ENCODE measurements around the gene MOB3C. TPM values are rescaled to one million over a fixed set of nuclear protein-coding genes. Genes with fewer than 3 reads are reported as not detected.

Gene MOB3C
- polyA plus RNA-seq, 1 experiment = 11.6 TPM

DNA sequence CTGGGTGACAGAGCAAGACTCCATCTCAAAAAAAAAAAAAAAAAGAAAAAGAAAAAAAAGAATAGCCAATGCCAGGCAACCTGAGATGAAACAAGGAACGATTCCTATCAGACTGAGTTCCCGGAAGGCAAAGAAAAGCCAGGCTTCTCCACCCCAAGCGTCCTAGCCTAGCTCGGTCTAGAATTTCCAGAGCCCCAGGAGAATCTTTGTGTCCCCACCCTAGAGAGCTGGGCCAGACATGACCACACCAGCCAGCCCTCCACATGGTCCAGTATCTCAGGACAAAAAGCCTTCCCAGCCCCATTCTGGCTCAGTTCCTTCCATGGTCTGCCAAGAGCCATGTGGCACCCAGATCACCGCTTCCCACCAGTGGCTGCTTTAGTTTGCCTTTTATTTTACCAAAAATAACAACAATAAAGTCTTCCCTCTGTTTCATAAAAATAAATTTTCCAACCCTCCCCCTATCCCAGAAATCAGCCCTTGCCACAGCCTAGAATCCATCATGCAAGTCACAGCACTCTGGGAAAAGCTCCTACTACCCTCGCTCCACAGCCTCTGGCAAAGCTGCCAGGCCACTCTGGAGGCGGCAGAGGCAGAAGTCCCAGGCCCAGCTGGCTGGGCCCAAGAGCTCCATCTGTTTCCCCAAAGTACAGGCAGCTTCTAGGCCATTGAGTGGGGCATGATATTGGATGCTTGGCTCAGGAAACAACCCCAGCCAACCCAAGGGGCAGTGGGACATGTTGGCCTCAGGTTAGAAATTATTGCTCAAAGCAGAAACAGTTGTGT lies 9.1 kb downstream of the MOB3C start:
- Histone ChIP-seq H3K36me3 (ENCODE audit: control insufficient read depth, insufficient read depth, low read length) (peaks cover 4% of the 10 kb centered on the region), H3K27me3 (ENCODE audit: control insufficient read depth, insufficient read depth, low read length) (no peaks in the 10 kb centered on the region), H3K4me3 (ENCODE audit: low read depth, low read length) (no peak overlapping the region)
- ChIA-PET CTCF (no interaction called here), POLR2A (no interaction called here)
- no peak for DNase-seq (ENCODE audit: low read depth)
- TF ChIP-seq, protein P1, sequence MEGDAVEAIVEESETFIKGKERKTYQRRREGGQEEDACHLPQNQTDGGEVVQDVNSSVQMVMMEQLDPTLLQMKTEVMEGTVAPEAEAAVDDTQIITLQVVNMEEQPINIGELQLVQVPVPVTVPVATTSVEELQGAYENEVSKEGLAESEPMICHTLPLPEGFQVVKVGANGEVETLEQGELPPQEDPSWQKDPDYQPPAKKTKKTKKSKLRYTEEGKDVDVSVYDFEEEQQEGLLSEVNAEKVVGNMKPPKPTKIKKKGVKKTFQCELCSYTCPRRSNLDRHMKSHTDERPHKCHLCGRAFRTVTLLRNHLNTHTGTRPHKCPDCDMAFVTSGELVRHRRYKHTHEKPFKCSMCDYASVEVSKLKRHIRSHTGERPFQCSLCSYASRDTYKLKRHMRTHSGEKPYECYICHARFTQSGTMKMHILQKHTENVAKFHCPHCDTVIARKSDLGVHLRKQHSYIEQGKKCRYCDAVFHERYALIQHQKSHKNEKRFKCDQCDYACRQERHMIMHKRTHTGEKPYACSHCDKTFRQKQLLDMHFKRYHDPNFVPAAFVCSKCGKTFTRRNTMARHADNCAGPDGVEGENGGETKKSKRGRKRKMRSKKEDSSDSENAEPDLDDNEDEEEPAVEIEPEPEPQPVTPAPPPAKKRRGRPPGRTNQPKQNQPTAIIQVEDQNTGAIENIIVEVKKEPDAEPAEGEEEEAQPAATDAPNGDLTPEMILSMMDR (IDR thresholded peaks at IDR 0.05; ENCODE audit: insufficient read depth, low read depth, low read length) = no peak

DNA sequence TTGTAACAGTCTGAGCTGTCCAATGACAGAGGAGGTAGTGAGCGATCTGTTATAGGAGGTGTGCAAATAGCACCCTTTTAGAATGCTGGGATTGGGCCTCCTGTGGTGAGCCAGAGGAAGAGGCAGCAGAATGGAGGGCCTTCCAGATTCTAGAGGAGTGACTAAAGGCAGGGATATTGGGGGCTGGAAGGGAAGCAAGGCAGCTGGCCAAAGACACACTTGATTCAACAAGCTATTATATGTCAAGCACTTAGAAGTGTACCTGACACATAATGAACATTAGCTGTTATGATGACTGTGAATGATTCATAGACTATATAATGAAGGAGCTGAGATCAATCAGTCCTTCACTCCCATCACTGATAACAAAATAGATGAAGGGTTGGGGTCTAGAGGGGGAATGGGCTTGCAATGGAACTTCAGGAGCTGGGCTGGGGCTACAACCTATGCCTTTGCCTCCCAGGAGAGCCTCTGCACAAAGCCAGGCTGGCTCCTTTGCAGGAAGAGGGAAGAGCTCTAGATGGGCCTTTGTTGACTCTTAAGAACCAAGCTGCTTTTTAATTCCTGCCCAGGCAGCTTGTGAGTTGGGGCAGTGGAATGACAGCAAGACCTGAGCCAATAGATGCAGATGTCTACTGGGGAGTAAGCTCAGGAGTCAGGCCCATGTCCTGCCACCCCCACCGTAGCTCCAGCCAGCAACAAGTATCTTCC lies 10.2 kb downstream of the MOB3C start:
- CTCF ChIA-PET = interaction anchor here (1.1 to 1.4 kb wide), 2 partner anchors 8 to 16 kb away, joined by 3 to 4 read pairs; no protein-coding TSS in a partner anchor
- no peak overlapping the region for H3K4me3 ChIP-seq (ENCODE audit: low read depth, low read length)
- H3K36me3 ChIP-seq (ENCODE audit: control insufficient read depth, insufficient read depth, low read length) = peaks cover 4% of the 10 kb centered on the region
- no peak for DNase-seq (ENCODE audit: low read depth)
- H3K27me3 ChIP-seq (ENCODE audit: control insufficient read depth, insufficient read depth, low read length) = no peaks in the 10 kb centered on the region
- TF ChIP-seq, protein P1 (IDR thresholded peaks at IDR 0.05; ENCODE audit: insufficient read depth, low read depth, low read length) = no peak
- POLR2A ChIA-PET = no interaction called here

DNA sequence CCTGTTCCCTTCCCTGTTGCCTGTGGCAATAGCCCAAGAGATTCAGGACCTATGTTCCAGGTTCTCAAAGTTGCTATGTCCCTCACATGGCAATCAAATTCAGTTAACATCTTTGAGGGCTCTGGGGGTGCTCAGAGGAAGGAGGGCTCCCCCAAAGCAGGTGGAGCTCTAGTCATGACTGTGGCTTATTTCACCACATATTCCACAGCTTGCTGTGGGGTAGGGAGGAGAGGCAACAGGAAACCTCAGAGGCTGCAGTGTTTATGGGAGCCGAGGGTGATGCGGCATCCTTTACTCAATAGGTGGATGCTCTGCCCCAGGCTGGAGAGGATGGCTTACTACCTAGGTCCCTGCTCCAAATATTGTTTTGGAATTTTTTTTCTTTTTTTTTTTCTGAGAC lies 11.4 kb downstream of the MOB3C start:
- H3K4me3 ChIP-seq (ENCODE audit: low read depth, low read length) = no peak overlapping the region
- CTCF ChIA-PET = interaction anchor here (1.0 to 2.5 kb wide), 3 partner anchors 9 to 120 kb away, joined by 3 to 8 read pairs (median 4); no protein-coding TSS in a partner anchor
- no peaks in the 10 kb centered on the region for H3K27me3 ChIP-seq (ENCODE audit: control insufficient read depth, insufficient read depth, low read length)
- peaks cover 4% of the 10 kb centered on the region for H3K36me3 ChIP-seq (ENCODE audit: control insufficient read depth, insufficient read depth, low read length)
- TF ChIP-seq, protein P1 (IDR thresholded peaks at IDR 0.05; ENCODE audit: insufficient read depth, low read depth, low read length) = no peak
- POLR2A ChIA-PET = interaction anchor here (1.9 kb wide), 1 partner anchor 9 kb away, joined by 8 read pairs; no protein-coding TSS in a partner anchor
- no peak for DNase-seq (ENCODE audit: low read depth)

DNA sequence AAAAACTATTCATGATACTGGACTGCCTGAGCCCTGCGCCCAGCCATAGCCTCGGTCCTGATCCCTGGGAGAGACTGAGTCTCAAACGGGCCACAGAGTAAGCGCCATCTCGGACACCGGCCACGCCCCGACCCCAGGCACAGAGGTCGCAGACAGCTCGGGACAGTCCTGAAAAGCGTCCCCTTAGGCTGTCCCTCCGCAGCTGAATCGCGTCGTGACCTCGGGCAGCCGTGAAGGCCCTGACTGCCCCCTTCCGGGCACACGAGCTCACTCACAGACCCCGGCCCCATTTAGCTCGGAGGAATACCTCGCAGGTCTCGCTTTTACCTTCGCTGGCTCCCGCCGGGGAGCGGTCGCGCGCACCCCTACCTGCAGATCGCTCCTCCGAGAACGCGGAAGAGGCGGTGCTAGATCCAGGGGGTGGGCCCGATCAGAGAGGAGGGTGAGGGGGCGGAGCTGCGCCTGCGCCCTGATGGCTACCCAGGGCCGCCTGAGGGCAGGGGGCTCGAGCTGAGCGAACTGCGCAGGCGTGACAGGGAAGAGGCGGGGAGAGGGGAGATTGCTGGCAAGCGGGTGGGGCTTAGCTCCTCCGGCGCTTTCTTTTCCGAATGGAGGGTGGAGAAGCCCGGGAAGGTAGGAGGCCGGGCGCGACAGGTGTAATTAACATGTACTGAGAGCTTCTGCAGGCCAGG lies 12.6 kb downstream of the MOB3C start, which contains the start of gene MKNK1:
TSS of gene MKNK1 (minus strand) at position 411 of the 692 bp plus-strand sequence. CDS start 20,941 bp downstream, outside the sequence.
- POLR2A ChIA-PET = interaction anchor here (0.6 to 1.9 kb wide), 3 partner anchors 11 to 19 kb away, joined by 3 to 16 read pairs (median 8); no protein-coding TSS in a partner anchor

More for the DNA sequence above, 12.6 kb downstream of the MOB3C start, which contains the start of gene MKNK1:
- Histone ChIP-seq H3K27me3 (ENCODE audit: control insufficient read depth, insufficient read depth, low read length) (no peaks in the 10 kb centered on the region), H3K36me3 (ENCODE audit: control insufficient read depth, insufficient read depth, low read length) (peaks cover 2% of the 10 kb centered on the region; the same call in 1 of the 2 replicates), H3K4me3 (ENCODE audit: low read depth, low read length) (peak within 1 kb of the TSS; percentile 96)
- TF ChIP-seq, protein P1 (IDR thresholded peaks at IDR 0.05; ENCODE audit: insufficient read depth, low read depth, low read length) = peak; percentile 29; the same call in 1 of the 2 replicates
- CTCF ChIA-PET = interaction anchor here (0.6 to 2.5 kb wide), 9 partner anchors 13 to 602 kb away, joined by 3 to 8 read pairs (median 3); partner anchors contain the start of gene MOB3C
- peak; percentile 63 for DNase-seq (ENCODE audit: low read depth)

Measured in BJ (cell line).